ENCODE measurements around the gene BCAS3.

- TF ChIP-seq POLR2A (IDR thresholded peaks at IDR 0.05) (no peak), CTCF (IDR thresholded peaks at IDR 0.05 in 4 of 5, conservative IDR thresholded peaks at IDR 0.05 in 1 of 5) (no peak)
Measured at GRCh38 chr17:61306003-61306402, 628.4 kb downstream of the BCAS3 start.
